Activated B cell treated with CpG ODN at 0.5 μM for 24 hours (primary cell): ENCODE measurements around the gene CACNA2D3. TPM values are rescaled to one million over a fixed set of nuclear protein-coding genes. Genes with fewer than 3 reads are reported as not detected.

Source experiments
- ATAC-seq: fragments of 200-7000 bp; cut with Tn5 transposase; one replicate; pipeline ENCODE4 v1.10.0; 2021; ENCODE audit warnings: low read depth, mild to moderate bottlenecking, moderate library complexity
- CTCF ChIA-PET: fragments of 350-600 bp; sonication (Branson Sonifier 250); formaldehyde crosslinking; loops from one replicate; lab custom pipeline; 2021; ENCODE audit warnings: antibody characterized with exemption; lab: Charles Lee
- POLR2A ChIA-PET: fragments of 350-600 bp; sonication (Branson Sonifier 250); formaldehyde crosslinking; loops from one replicate; lab custom pipeline; 2021; ENCODE audit warnings: antibody characterized with exemption; lab: Charles Lee
- DNase-seq: peaks from one replicate; pipeline ENCODE4 v3.0.0; 2022
- H3K27ac Mint-ChIP-seq: one replicate; pipeline ENCODE4 v1.8.0; 2020; ENCODE audit warnings: mixed read lengths
- H3K27me3 Mint-ChIP-seq: one replicate; pipeline ENCODE4 v1.8.0; 2021; ENCODE audit warnings: mixed read lengths
- H3K36me3 Mint-ChIP-seq: one replicate; pipeline ENCODE4 v1.8.0; 2021; ENCODE audit warnings: low read depth, mixed read lengths
- H3K4me1 Mint-ChIP-seq: one replicate; pipeline ENCODE4 v1.8.0; 2021; ENCODE audit warnings: mixed read lengths
- H3K4me3 Mint-ChIP-seq: one replicate; pipeline ENCODE4 v1.8.0; 2020; ENCODE audit warnings: mild to moderate bottlenecking, mixed read lengths
- H3K9me3 Mint-ChIP-seq: one replicate; pipeline ENCODE4 v1.8.0; 2020; ENCODE audit warnings: mixed read lengths
- CTCF ChIP-seq: fragments of 200-600 bp; IDR thresholded peaks from one replicate; pipeline ENCODE4 v1.8.0; 2022; ENCODE audit warnings: antibody characterized with exemption, mild to moderate bottlenecking
- intact Hi-C: fragments of 100-400 bp; cut with micrococcal nuclease; formaldehyde crosslinking; loops from one replicate; pipeline ENCODE4 v1.15.1; 2024
- total RNA-seq: library from RNA; stranded (reverse); gene quantifications from 2 replicates; pipeline ENCODE4 v1.2.3, GENCODE V29; 2022

Gene CACNA2D3
- total RNA-seq, 1 donor from 2014 or later = not detected

DNA sequence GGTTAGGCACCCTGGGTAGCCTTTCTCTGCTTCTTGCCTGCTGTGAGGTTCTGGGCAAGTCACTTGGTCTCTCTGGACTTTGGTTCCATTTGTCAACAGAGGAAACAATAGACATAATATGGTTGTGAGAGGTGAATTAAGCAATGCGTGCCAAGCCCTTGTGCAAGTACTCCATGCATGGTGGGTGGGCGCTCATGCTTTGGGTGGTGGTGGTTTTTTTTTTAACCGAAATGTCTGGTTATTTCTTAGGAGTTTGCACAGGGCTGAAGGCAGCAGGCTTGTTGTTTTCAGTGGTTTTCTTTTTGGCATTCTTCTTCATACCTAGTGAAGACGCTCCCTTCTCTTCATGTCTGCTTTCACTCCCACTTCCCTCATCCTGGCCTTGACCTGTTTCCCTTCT, 889.7 kb downstream of the CACNA2D3 start:
- no peak for ATAC-seq
- Mint-ChIP-seq H3K4me3 (no peak overlapping the region), H3K36me3 (no peaks in the 10 kb centered on the region), H3K27me3 (no peaks in the 10 kb centered on the region), H3K27ac (no peak overlapping the region), H3K9me3 (no peaks in the 10 kb centered on the region), H3K4me1 (no peaks in the 10 kb centered on the region)
- DNase-seq = no peak
- CTCF ChIA-PET = no interaction called here
- intact Hi-C loops = no loop called here
- TF ChIP-seq CTCF = no peak
- POLR2A ChIA-PET = no interaction called here

- Mint-ChIP-seq H3K36me3 (no peaks in the 10 kb centered on the region), H3K4me1 (no peaks in the 10 kb centered on the region), H3K9me3 (no peaks in the 10 kb centered on the region), H3K27ac (no peak overlapping the region), H3K27me3 (no peaks in the 10 kb centered on the region), H3K4me3 (no peak overlapping the region)
- POLR2A ChIA-PET = no interaction called here
- ATAC-seq (no peak), DNase-seq (no peak)
- CTCF ChIA-PET = no interaction called here
- intact Hi-C loops = no loop called here
- TF ChIP-seq CTCF = no peak
These were observed 891.0 kb downstream of the CACNA2D3 start for GRCh38 chr3:55013145-55013925.

- Mint-ChIP-seq H3K27ac (no peak overlapping the region), H3K9me3 (no peaks in the 10 kb centered on the region), H3K4me1 (no peaks in the 10 kb centered on the region), H3K36me3 (no peaks in the 10 kb centered on the region), H3K27me3 (no peaks in the 10 kb centered on the region), H3K4me3 (no peak overlapping the region)
- TF ChIP-seq CTCF = no peak
- POLR2A ChIA-PET = no interaction called here
- DNase-seq = no peak
- ATAC-seq = no peak
- intact Hi-C loops = no loop called here
- CTCF ChIA-PET = no interaction called here
These were observed 891.7 kb downstream of the CACNA2D3 start for GRCh38 chr3:55014081-55014480.

DNA sequence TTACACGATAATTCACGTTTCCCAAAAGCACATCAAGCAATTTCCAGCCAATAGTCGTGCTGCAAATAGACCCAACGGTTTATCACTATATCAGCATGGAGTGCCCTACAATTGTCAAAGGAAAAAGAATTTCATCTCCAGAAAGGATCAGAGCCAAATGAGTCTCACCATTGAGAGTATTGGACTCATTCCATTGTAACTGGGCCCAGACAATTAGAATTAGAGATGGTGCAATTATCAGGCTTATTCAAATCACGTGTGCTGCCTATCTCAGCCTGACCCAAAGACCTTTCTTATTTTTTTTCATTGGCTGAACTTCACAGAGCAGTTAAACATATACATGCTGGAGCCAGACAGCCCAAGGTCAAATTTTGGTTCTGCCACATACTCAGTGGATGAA, 892.6 kb downstream of the CACNA2D3 start:
- ATAC-seq (no peak), DNase-seq (no peak)
- H3K27ac Mint-ChIP-seq = no peak overlapping the region
- H3K36me3 Mint-ChIP-seq = no peaks in the 10 kb centered on the region
- no peaks in the 10 kb centered on the region for H3K27me3 Mint-ChIP-seq
- POLR2A ChIA-PET = no interaction called here
- intact Hi-C loops = no loop called here
- H3K9me3 Mint-ChIP-seq = no peaks in the 10 kb centered on the region
- no peak overlapping the region for H3K4me3 Mint-ChIP-seq
- no peak for TF ChIP-seq CTCF
- CTCF ChIA-PET = no interaction called here
- H3K4me1 Mint-ChIP-seq = no peaks in the 10 kb centered on the region

DNA sequence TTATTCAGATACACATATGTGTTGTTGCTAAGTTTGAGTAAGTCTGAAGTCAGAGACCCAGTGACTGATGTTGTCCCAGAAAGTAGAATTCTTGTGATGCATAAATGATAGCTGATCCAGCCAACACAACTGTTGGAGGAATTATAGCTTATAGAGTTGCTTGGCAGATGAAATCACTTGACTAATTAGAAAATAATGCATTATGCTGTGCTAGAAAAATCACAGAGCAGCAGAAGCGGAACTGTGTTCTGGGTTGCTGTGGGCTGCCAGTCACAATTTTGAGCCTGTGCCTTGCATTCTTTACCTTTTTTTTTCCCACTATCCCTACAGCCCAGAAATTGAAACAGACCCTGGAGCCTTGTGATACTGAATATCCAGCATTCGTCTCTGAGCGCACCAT, 895.5 kb downstream of the CACNA2D3 start:
- Mint-ChIP-seq H3K27me3 (no peaks in the 10 kb centered on the region), H3K27ac (no peak overlapping the region), H3K9me3 (no peaks in the 10 kb centered on the region), H3K36me3 (no peaks in the 10 kb centered on the region), H3K4me3 (no peak overlapping the region), H3K4me1 (no peaks in the 10 kb centered on the region)
- intact Hi-C loops = no loop called here
- ChIA-PET CTCF (no interaction called here), POLR2A (no interaction called here)
- ATAC-seq (no peak), DNase-seq (no peak)
- TF ChIP-seq CTCF = no peak
